Measurements from ENCODE around the gene KIF3B. TPM values are rescaled to one million over a fixed set of nuclear protein-coding genes. Genes with fewer than 3 reads are reported as not detected.
"Not testable (repeated sequence)": the region's sequence is repeated elsewhere in the genome, so short reads cannot be mapped to it uniquely, and the experiment has no call there.

KIF3B gene
- total and polyA plus RNA-seq, 2 donors = 7.8 to 8.3 TPM

- Histone ChIP-seq H3K9me3 (ENCODE audit: control insufficient read depth in 2 of 2, insufficient read depth in 1 of 2, low read length in 1 of 2) (no peaks in the 10 kb centered on the region), H3K4me1 (ENCODE audit: control insufficient read depth in 2 of 2, insufficient read depth in 2 of 2, low read length in 2 of 2) (peaks cover 8 to 9% of the 10 kb centered on the region in 2 donors), H3K36me3 (ENCODE audit: control insufficient read depth in 2 of 2, insufficient read depth in 2 of 2, low read length in 1 of 2) (no peaks in the 10 kb centered on the region), H3K27me3 (ENCODE audit: control insufficient read depth in 2 of 2, insufficient read depth in 1 of 2, low read length in 1 of 2) (no peaks in the 10 kb centered on the region), H3K4me3 (ENCODE audit: low read length in 2 of 2) (no peak overlapping the region), H3K27ac (ENCODE audit: low read depth in 1 of 2, low read length in 1 of 2) (no peak overlapping the region)
- DNase-seq (ENCODE audit: low read depth in 6 of 9, low spot score in 9 of 9) = no peak
- WGBS = 94% methylated on average over 2 of the region's 2 CpGs
Measured at GRCh38 chr20:32354592-32355416, 77.4 kb downstream of the KIF3B start.

GRCh38 chr20:32355417-32355841 is 78.0 kb downstream of the KIF3B start:
- H3K9me3 ChIP-seq (ENCODE audit: control insufficient read depth in 2 of 2, insufficient read depth in 1 of 2, low read length in 1 of 2) = no peaks in the 10 kb centered on the region
- peaks cover 11 to 14% of the 10 kb centered on the region in 2 donors for H3K4me1 ChIP-seq (ENCODE audit: control insufficient read depth in 2 of 2, insufficient read depth in 2 of 2, low read length in 2 of 2)
- H3K27ac ChIP-seq (ENCODE audit: low read depth in 1 of 2, low read length in 1 of 2) = no peak overlapping the region
- no peak for DNase-seq (ENCODE audit: low read depth in 6 of 9, low spot score in 9 of 9)
- H3K4me3 ChIP-seq (ENCODE audit: low read length in 2 of 2) = no peak overlapping the region
- 94% methylated on average over 6 of the region's 6 CpGs for WGBS
- no peaks in the 10 kb centered on the region for H3K27me3 ChIP-seq (ENCODE audit: control insufficient read depth in 2 of 2, insufficient read depth in 1 of 2, low read length in 1 of 2)
- no peaks in the 10 kb centered on the region for H3K36me3 ChIP-seq (ENCODE audit: control insufficient read depth in 2 of 2, insufficient read depth in 2 of 2, low read length in 1 of 2)

DNA sequence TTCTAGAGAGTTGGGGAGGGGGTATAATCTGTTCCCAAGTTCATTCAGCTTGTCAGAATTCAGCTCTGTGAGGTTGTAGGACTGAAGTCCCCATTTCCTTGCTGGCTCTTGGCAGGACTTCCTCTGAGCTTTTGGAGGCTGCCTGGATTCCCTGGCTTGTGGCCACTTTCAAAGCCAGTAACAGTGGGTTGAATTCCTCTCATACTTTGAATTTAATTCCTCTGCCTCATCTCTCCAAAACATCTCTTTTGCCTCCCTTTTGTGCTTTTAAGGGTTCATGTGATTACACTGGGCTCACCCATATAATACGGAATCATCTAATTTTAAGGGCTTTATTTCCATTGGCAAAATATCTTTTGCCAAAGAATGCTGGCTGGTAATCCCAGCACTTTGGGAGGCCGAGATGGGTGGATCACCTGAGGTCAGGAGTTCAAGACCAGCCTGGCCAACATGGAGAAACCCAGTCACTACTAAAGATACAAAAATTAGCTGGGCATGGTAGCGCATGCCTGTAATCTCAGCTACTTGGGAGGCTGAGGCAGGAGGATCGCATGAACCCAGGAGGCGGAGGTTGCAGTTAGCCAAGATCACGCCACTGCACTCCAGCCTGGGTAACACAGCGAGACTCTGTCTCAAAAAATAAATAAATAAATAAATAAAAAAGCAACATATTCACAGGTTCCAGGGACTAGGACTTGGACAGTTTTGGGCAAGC is 78.6 kb downstream of the KIF3B start:
- not testable (repeated sequence) for DNase-seq (ENCODE audit: low read depth in 6 of 9, low spot score in 9 of 9); H3K27ac ChIP-seq (ENCODE audit: low read depth in 1 of 2, low read length in 1 of 2); H3K4me3 ChIP-seq (ENCODE audit: low read length in 2 of 2); H3K9me3 ChIP-seq (ENCODE audit: control insufficient read depth in 2 of 2, insufficient read depth in 1 of 2, low read length in 1 of 2); H3K36me3 ChIP-seq (ENCODE audit: control insufficient read depth in 2 of 2, insufficient read depth in 2 of 2, low read length in 1 of 2); H3K27me3 ChIP-seq (ENCODE audit: control insufficient read depth in 2 of 2, insufficient read depth in 1 of 2, low read length in 1 of 2)
- WGBS = 98% methylated on average over 7 of the region's 7 CpGs
- H3K4me1 ChIP-seq (ENCODE audit: control insufficient read depth in 2 of 2, insufficient read depth in 2 of 2, low read length in 2 of 2) = peaks cover 16 to 19% of the 10 kb centered on the region in 2 donors

- H3K9me3 ChIP-seq (ENCODE audit: control insufficient read depth in 2 of 2, insufficient read depth in 1 of 2, low read length in 1 of 2) = no peaks in the 10 kb centered on the region
- peak overlapping the region; percentile 1 to 84 for H3K27ac ChIP-seq (ENCODE audit: low read depth in 1 of 2, low read length in 1 of 2)
- no peak for DNase-seq (ENCODE audit: low read depth in 6 of 9, low spot score in 9 of 9)
- peak overlapping the region in 1 of 2 donors; percentile 87 for H3K4me3 ChIP-seq (ENCODE audit: low read length in 2 of 2)
- WGBS = 48% methylated on average over 13 of the region's 13 CpGs
- no peaks in the 10 kb centered on the region for H3K36me3 ChIP-seq (ENCODE audit: control insufficient read depth in 2 of 2, insufficient read depth in 2 of 2, low read length in 1 of 2)
- peaks cover 19 to 22% of the 10 kb centered on the region in 2 donors for H3K4me1 ChIP-seq (ENCODE audit: control insufficient read depth in 2 of 2, insufficient read depth in 2 of 2, low read length in 2 of 2)
- H3K27me3 ChIP-seq (ENCODE audit: control insufficient read depth in 2 of 2, insufficient read depth in 1 of 2, low read length in 1 of 2) = no peaks in the 10 kb centered on the region
Measured at GRCh38 chr20:32356622-32357374, 79.3 kb downstream of the KIF3B start.

DNA sequence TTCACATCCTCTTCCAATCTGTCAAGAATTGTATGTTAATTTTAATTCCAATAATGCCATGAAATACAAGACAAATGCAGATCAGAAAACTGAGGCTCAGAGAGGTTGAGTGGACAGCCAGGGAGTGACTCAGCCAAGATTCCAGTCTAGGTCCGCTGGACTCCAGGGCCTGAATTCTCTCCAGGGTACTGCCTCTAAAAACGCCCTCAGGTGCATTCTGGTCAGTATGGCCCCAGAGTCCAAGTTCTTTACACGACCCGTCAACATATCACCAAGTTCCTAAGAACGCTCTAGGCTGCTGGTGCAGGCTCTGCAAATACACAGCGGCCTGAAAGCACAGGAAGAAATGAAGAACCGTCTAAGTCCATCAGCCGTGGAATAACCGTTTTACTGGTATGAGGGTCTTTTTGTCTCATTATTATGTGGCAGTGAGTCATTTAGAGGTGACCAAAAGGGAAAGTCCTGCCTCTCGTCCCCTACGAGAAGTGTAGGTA is 80.0 kb downstream of the KIF3B start:
- Histone ChIP-seq H3K27ac (ENCODE audit: low read depth in 1 of 2, low read length in 1 of 2) (peak overlapping the region; percentile 84 to 100), H3K4me1 (ENCODE audit: control insufficient read depth in 2 of 2, insufficient read depth in 2 of 2, low read length in 2 of 2) (peaks cover 22% of the 10 kb centered on the region in 2 donors)
- DNase-seq (ENCODE audit: low read depth in 6 of 9, low spot score in 9 of 9) = no peak

GRCh38 chr20:32357869-32358631 is 80.6 kb downstream of the KIF3B start, which contains the start of gene ASXL1:
ASXL1 (plus strand) TSS chr20:32358331; CDS start chr20:32358776, 445 bp downstream.
- H3K27ac ChIP-seq (ENCODE audit: low read depth in 1 of 2, low read length in 1 of 2) = peak within 1 kb of the TSS; percentile 99 to 100
- under 1% methylated on average over 83 of the region's 83 CpGs for WGBS
- H3K36me3 ChIP-seq (ENCODE audit: control insufficient read depth in 2 of 2, insufficient read depth in 2 of 2, low read length in 1 of 2) = no peaks in the 10 kb centered on the region
- H3K9me3 ChIP-seq (ENCODE audit: control insufficient read depth in 2 of 2, insufficient read depth in 1 of 2, low read length in 1 of 2) = no peaks in the 10 kb centered on the region
- H3K4me3 ChIP-seq (ENCODE audit: low read length in 2 of 2) = peak within 1 kb of the TSS; percentile 87 to 91
- H3K4me1 ChIP-seq (ENCODE audit: control insufficient read depth in 2 of 2, insufficient read depth in 2 of 2, low read length in 2 of 2) = peaks cover 22% of the 10 kb centered on the region in 2 donors
- no peaks in the 10 kb centered on the region for H3K27me3 ChIP-seq (ENCODE audit: control insufficient read depth in 2 of 2, insufficient read depth in 1 of 2, low read length in 1 of 2)
- DNase-seq (ENCODE audit: low read depth in 6 of 9, low spot score in 9 of 9) = peak; percentile 91 to 99 (median 96)

More for the DNA sequence above, 80.0 kb downstream of the KIF3B start:
- 3% methylated on average over 11 of the region's 11 CpGs for WGBS
- H3K4me3 ChIP-seq (ENCODE audit: low read length in 2 of 2) = peak overlapping the region; percentile 87 to 91
- H3K9me3 ChIP-seq (ENCODE audit: control insufficient read depth in 2 of 2, insufficient read depth in 1 of 2, low read length in 1 of 2) = no peaks in the 10 kb centered on the region
- H3K27me3 ChIP-seq (ENCODE audit: control insufficient read depth in 2 of 2, insufficient read depth in 1 of 2, low read length in 1 of 2) = no peaks in the 10 kb centered on the region
- H3K36me3 ChIP-seq (ENCODE audit: control insufficient read depth in 2 of 2, insufficient read depth in 2 of 2, low read length in 1 of 2) = no peaks in the 10 kb centered on the region

- H3K4me1 ChIP-seq (ENCODE audit: control insufficient read depth in 2 of 2, insufficient read depth in 2 of 2, low read length in 2 of 2) = peaks cover 24 to 25% of the 10 kb centered on the region in 2 donors
- no peaks in the 10 kb centered on the region for H3K9me3 ChIP-seq (ENCODE audit: control insufficient read depth in 2 of 2, insufficient read depth in 1 of 2, low read length in 1 of 2)
- H3K36me3 ChIP-seq (ENCODE audit: control insufficient read depth in 2 of 2, insufficient read depth in 2 of 2, low read length in 1 of 2) = no peaks in the 10 kb centered on the region
- H3K27me3 ChIP-seq (ENCODE audit: control insufficient read depth in 2 of 2, insufficient read depth in 1 of 2, low read length in 1 of 2) = no peaks in the 10 kb centered on the region
- under 1% methylated on average over 35 of the region's 35 CpGs for WGBS
- H3K27ac ChIP-seq (ENCODE audit: low read depth in 1 of 2, low read length in 1 of 2) = peak overlapping the region; percentile 89 to 100
- DNase-seq (ENCODE audit: low read depth in 6 of 9, low spot score in 9 of 9) = no peak
- peak overlapping the region; percentile 87 to 88 for H3K4me3 ChIP-seq (ENCODE audit: low read length in 2 of 2)
Measured at GRCh38 chr20:32358632-32358882, 81.1 kb downstream of the KIF3B start.

GRCh38 chr20:32358883-32359632 is 81.6 kb downstream of the KIF3B start:
- H3K36me3 ChIP-seq (ENCODE audit: control insufficient read depth in 2 of 2, insufficient read depth in 2 of 2, low read length in 1 of 2) = no peaks in the 10 kb centered on the region
- peak overlapping the region; percentile 89 to 100 for H3K27ac ChIP-seq (ENCODE audit: low read depth in 1 of 2, low read length in 1 of 2)
- H3K4me1 ChIP-seq (ENCODE audit: control insufficient read depth in 2 of 2, insufficient read depth in 2 of 2, low read length in 2 of 2) = peaks cover 28% of the 10 kb centered on the region in 2 donors
- DNase-seq (ENCODE audit: low read depth in 6 of 9, low spot score in 9 of 9) = peak in 8 of 9 donors; percentile 44 to 86 (median 66)
- WGBS = 1% methylated on average over 46 of the region's 46 CpGs
- no peaks in the 10 kb centered on the region for H3K27me3 ChIP-seq (ENCODE audit: control insufficient read depth in 2 of 2, insufficient read depth in 1 of 2, low read length in 1 of 2)
- H3K4me3 ChIP-seq (ENCODE audit: low read length in 2 of 2) = peak overlapping the region; percentile 87 to 88
- H3K9me3 ChIP-seq (ENCODE audit: control insufficient read depth in 2 of 2, insufficient read depth in 1 of 2, low read length in 1 of 2) = no peaks in the 10 kb centered on the region
